CD14-positive monocyte (primary cell): ENCODE data around the gene LRRC18. TPM values are rescaled to one million over a fixed set of nuclear protein-coding genes. Genes with fewer than 3 reads are reported as not detected.
A peak's percentile ranks its signal among the peaks of the same experiment; 100 is the strongest.

ENCODE experiments used
- DNase-seq, 3 donors: peaks; one replicate each; pipeline ENCODE4 v3.0.0-alpha.2; 2011 to 2022
- H2AFZ ChIP-seq: 2 replicates; pipeline ENCODE4 v1.6.0; 2012; ENCODE audit warnings: mild to moderate bottlenecking, low read depth, low read length, inconsistent platforms; ENCODE audit not compliant: insufficient read depth, poor library complexity, severe bottlenecking
- H3K27ac ChIP-seq, 2 donors: 1 replicate in 1 of 2; 2 replicates in 1 of 2; pipeline ENCODE4 v1.5.1; 2012 to 2013; ENCODE audit warnings: low read length in 2 of 2, control low read depth in 1 of 2, inconsistent platforms in 1 of 2, low read depth in 1 of 2, mild to moderate bottlenecking in 1 of 2
- H3K27me3 ChIP-seq, 2 donors: one replicate each; pipeline versions ENCODE4 v1.6.0 to v1.6.1; 2011 to 2013; ENCODE audit warnings: low read length in 2 of 2; ENCODE audit not compliant: control insufficient read depth in 2 of 2, insufficient read depth in 2 of 2
- H3K36me3 ChIP-seq, 2 donors: replicated peaks in 1 of 2; 1 replicate in 1 of 2; 2 replicates in 1 of 2; pipeline versions ENCODE4 v1.5.1 to v1.6.1; 2012 to 2013; ENCODE audit warnings: low read length in 2 of 2, control low read depth in 1 of 2, inconsistent platforms in 1 of 2, mild to moderate bottlenecking in 1 of 2; ENCODE audit not compliant: insufficient read depth in 2 of 2, control insufficient read depth in 1 of 2
- H3K4me1 ChIP-seq, 2 donors: 1 replicate in 1 of 2; 2 replicates in 1 of 2; pipeline versions ENCODE4 v1.5.1 to v1.6.1; 2012 to 2013; ENCODE audit warnings: low read length in 2 of 2, control low read depth in 1 of 2, inconsistent platforms in 1 of 2, mild to moderate bottlenecking in 1 of 2, moderate library complexity in 1 of 2; ENCODE audit not compliant: insufficient read depth in 2 of 2, control insufficient read depth in 1 of 2
- H3K4me2 ChIP-seq: replicated peaks from 2 replicates; pipeline ENCODE3; 2012; ENCODE audit warnings: low read length, moderate library complexity, mild to moderate bottlenecking; ENCODE audit not compliant: poor library complexity, severe bottlenecking; ENCODE audit errors: extremely low read depth
- H3K4me3 ChIP-seq, 3 experiments: fragments of 200-600 bp in 1 of 3; sonication (generic) in 1 of 3; replicated peaks in 1 of 3; 1 replicate in 2 of 3; 2 replicates in 1 of 3; pipeline ENCODE4 v1.5.1; 2011 to 2013; ENCODE audit warnings: low read length in 3 of 3, mild to moderate bottlenecking in 3 of 3, control low read depth in 2 of 3, low read depth in 2 of 3, inconsistent platforms in 1 of 3, moderate library complexity in 1 of 3
- H3K79me2 ChIP-seq: 2 replicates; pipeline ENCODE4 v1.6.0; 2012; ENCODE audit warnings: mild to moderate bottlenecking, control low read depth, inconsistent platforms, low read length, moderate library complexity; ENCODE audit not compliant: insufficient read depth
- H3K9ac ChIP-seq: 2 replicates; pipeline ENCODE4 v1.6.0; 2017; ENCODE audit warnings: low read length, mild to moderate bottlenecking; ENCODE audit not compliant: insufficient read depth, poor library complexity, severe bottlenecking
- H3K9me3 ChIP-seq, 2 donors: replicated peaks in 1 of 2; 1 replicate in 1 of 2; 2 replicates in 1 of 2; pipeline versions ENCODE4 v1.5.1 to v1.6.1; 2012 to 2013; ENCODE audit warnings: low read length in 2 of 2, control low read depth in 1 of 2; ENCODE audit not compliant: control insufficient read depth in 1 of 2, insufficient read depth in 1 of 2
- H4K20me1 ChIP-seq: 2 replicates; pipeline ENCODE4 v1.6.0; 2012; ENCODE audit warnings: mild to moderate bottlenecking, low read length, control low read depth, moderate library complexity; ENCODE audit not compliant: insufficient read depth
- H3K27ac Mint-ChIP-seq, 7 donors: one replicate each; pipeline ENCODE4 v1.8.0; 2020; ENCODE audit warnings: mild to moderate bottlenecking in 7 of 7, mixed read lengths in 7 of 7, moderate library complexity in 6 of 7, inconsistent platforms in 2 of 7
- H3K27me3 Mint-ChIP-seq, 3 donors: one replicate each; pipeline ENCODE4 v1.8.0; 2021 to 2022; ENCODE audit warnings: low read depth in 3 of 3, mild to moderate bottlenecking in 3 of 3, mixed read lengths in 3 of 3, moderate library complexity in 3 of 3, inconsistent platforms in 1 of 3
- H3K36me3 Mint-ChIP-seq, 2 donors: one replicate each; pipeline ENCODE4 v1.8.0; 2020; ENCODE audit warnings: mixed read lengths in 2 of 2, inconsistent platforms in 1 of 2, mild to moderate bottlenecking in 1 of 2
- H3K4me1 Mint-ChIP-seq: one replicate; pipeline ENCODE4 v1.8.0; 2020; ENCODE audit warnings: mild to moderate bottlenecking, mixed read lengths
- H3K4me3 Mint-ChIP-seq, 2 donors: one replicate each; pipeline ENCODE4 v1.8.0; 2020; ENCODE audit warnings: mild to moderate bottlenecking in 2 of 2, mixed read lengths in 2 of 2, moderate library complexity in 1 of 2
- H3K9me3 Mint-ChIP-seq, 7 donors: one replicate each; pipeline ENCODE4 v1.8.0; 2020 to 2022; ENCODE audit warnings: mixed read lengths in 7 of 7, mild to moderate bottlenecking in 6 of 7, moderate library complexity in 6 of 7, inconsistent platforms in 2 of 7
- CTCF ChIP-seq: fragments of 200-600 bp; IDR thresholded peaks from one replicate; pipeline ENCODE4 v1.8.0; 2022; ENCODE audit warnings: antibody characterized with exemption, mild to moderate bottlenecking
- WGBS: methylation state at CpG from one replicate; pipeline ENCODE4 v1.1.5; 2013; ENCODE audit warnings: missing lambda C conversion rate; ENCODE audit not compliant: insufficient coverage; 5-methylcytosine and 5-hydroxymethylcytosine counted together
- intact Hi-C, 2 donors: fragments of 100-400 bp; cut with micrococcal nuclease; formaldehyde crosslinking; loops; one replicate each; pipeline versions ENCODE4 v1.15.0 to v1.15.1; 2023
- polyA plus RNA-seq, 3 donors: library from polyadenylated mRNA; depleted of rRNA in 1 of 3; unstranded in 2 of 3; stranded (reverse) in 1 of 3; fragments of 300-500 nt in 2 of 3; fragments of >200 nt in 1 of 3; fragmentation: Illumina TruSeq in 2 of 3; gene quantifications; 1 replicate in 2 of 3; 2 replicates in 1 of 3; pipeline ENCODE4 v1.2.3, GENCODE V29; 2012 to 2021

Gene LRRC18
- polyA plus RNA-seq, 3 donors, result not detected

- Histone ChIP-seq H3K4me1 (no peaks in the 10 kb centered on the region), H3K4me3 (no peak overlapping the region), H3K9me3 (no peaks in the 10 kb centered on the region), H3K4me2 (no peak overlapping the region), H3K27me3 (no peaks in the 10 kb centered on the region), H3K79me2 (no peaks in the 10 kb centered on the region), H3K36me3 (peaks cover 73 to 87% of the 10 kb centered on the region in 2 donors), H3K9ac (no peak overlapping the region), H2AFZ (no peak overlapping the region), H3K27ac (no peak overlapping the region), H4K20me1 (no peaks in the 10 kb centered on the region)
- intact Hi-C loops, result loop anchor here in 1 of 2 donors (5.0 to 10.0 kb wide), 2 partner anchors 433 to 536 kb away; no protein-coding TSS in a partner anchor
- no peaks in the 10 kb centered on the region for H3K4me1 Mint-ChIP-seq
- peak; percentile 85 for TF ChIP-seq CTCF
- H3K27ac Mint-ChIP-seq, result peak overlapping the region in 1 of 7 donors; percentile 48
- H3K9me3 Mint-ChIP-seq, result no peaks in the 10 kb centered on the region
- no peaks in the 10 kb centered on the region for H3K27me3 Mint-ChIP-seq
- peaks cover 74 to 76% of the 10 kb centered on the region in 2 donors for H3K36me3 Mint-ChIP-seq
- H3K4me3 Mint-ChIP-seq, result no peak overlapping the region
- WGBS, result 72% methylated on average over 10 of the region's 12 CpGs
- peak; percentile 10 to 24 (median 23) for DNase-seq
Measured at GRCh38 chr10:48981310-48981907, 41.8 kb upstream of the LRRC18 start.

GRCh38 chr10:48978318-48978717 is 38.7 kb upstream of the LRRC18 start:
- Mint-ChIP-seq H3K4me3 (no peak overlapping the region), H3K27me3 (no peaks in the 10 kb centered on the region), H3K36me3 (peaks cover 86 to 89% of the 10 kb centered on the region in 2 donors), H3K4me1 (no peaks in the 10 kb centered on the region), H3K27ac (no peak overlapping the region), H3K9me3 (no peaks in the 10 kb centered on the region)
- Histone ChIP-seq H3K9me3 (no peaks in the 10 kb centered on the region), H2AFZ (no peak overlapping the region), H3K36me3 (peaks cover 82 to 100% of the 10 kb centered on the region in 2 donors), H3K4me3 (no peak overlapping the region), H3K27ac (no peak overlapping the region), H3K4me2 (no peak overlapping the region), H4K20me1 (no peaks in the 10 kb centered on the region), H3K79me2 (no peaks in the 10 kb centered on the region), H3K4me1 (no peaks in the 10 kb centered on the region), H3K9ac (no peak overlapping the region), H3K27me3 (no peaks in the 10 kb centered on the region)
- intact Hi-C loops, result loop anchor here in 1 of 2 donors (5.0 kb wide), 1 partner anchor 539 kb away; no protein-coding TSS in a partner anchor
- WGBS, result 98% methylated on average over 4 of the region's 5 CpGs
- no peak for DNase-seq
- TF ChIP-seq CTCF, result no peak
